ENCODE data around the gene FAF2. TPM values are rescaled to one million over a fixed set of nuclear protein-coding genes. Genes with fewer than 3 reads are reported as not detected.
A peak's percentile ranks its signal among the peaks of the same experiment; 100 is the strongest.
"Not testable (repeated sequence)": the region's sequence is repeated elsewhere in the genome, so short reads cannot be mapped to it uniquely, and the experiment has no call there.

The FAF2 gene
- total RNA-seq, 1 experiment from 2014 or later: 45.9 TPM

GRCh38 chr5:176416965-176417364 lies 31.2 kb upstream of the FAF2 start:
- DNase-seq (ENCODE audit: low read depth): no peak

GRCh38 chr5:176418251-176418650 lies 29.9 kb upstream of the FAF2 start:
- DNase-seq (ENCODE audit: low read depth): peak; percentile 36

GRCh38 chr5:176420086-176420485 lies 28.1 kb upstream of the FAF2 start:
- DNase-seq (ENCODE audit: low read depth): no peak

GRCh38 chr5:176420972-176421544 lies 27.1 kb upstream of the FAF2 start:
- no peak for DNase-seq (ENCODE audit: low read depth)

GRCh38 chr5:176424181-176424580 lies 24.0 kb upstream of the FAF2 start:
- DNase-seq (ENCODE audit: low read depth): no peak

GRCh38 chr5:176425138-176425537 lies 23.0 kb upstream of the FAF2 start:
- DNase-seq (ENCODE audit: low read depth): no peak

GRCh38 chr5:176425791-176426190 lies 22.4 kb upstream of the FAF2 start:
- no peak for DNase-seq (ENCODE audit: low read depth)

GRCh38 chr5:176426876-176427275 lies 21.3 kb upstream of the FAF2 start:
- DNase-seq (ENCODE audit: low read depth): no peak

- DNase-seq (ENCODE audit: low read depth): no peak
Measured at GRCh38 chr5:176427971-176428370, 20.2 kb upstream of the FAF2 start.

GRCh38 chr5:176429972-176430371 lies 18.2 kb upstream of the FAF2 start:
- no peak for DNase-seq (ENCODE audit: low read depth)

- DNase-seq (ENCODE audit: low read depth): no peak
Measured at GRCh38 chr5:176432707-176433106, 15.5 kb upstream of the FAF2 start.

GRCh38 chr5:176436656-176437055 lies 11.5 kb upstream of the FAF2 start:
- peak; percentile 71 for DNase-seq (ENCODE audit: low read depth)

GRCh38 chr5:176438959-176439757 lies 9.0 kb upstream of the FAF2 start:
- DNase-seq (ENCODE audit: low read depth): peak; percentile 94

- peak; percentile 44 for DNase-seq (ENCODE audit: low read depth)
Measured at GRCh38 chr5:176440927-176441706, 7.1 kb upstream of the FAF2 start.

GRCh38 chr5:176441921-176442323 lies 6.3 kb upstream of the FAF2 start:
- DNase-seq (ENCODE audit: low read depth): peak; percentile 75

GRCh38 chr5:176442911-176443310 lies 5.3 kb upstream of the FAF2 start:
- not testable (repeated sequence) for DNase-seq (ENCODE audit: low read depth)

- no peak for DNase-seq (ENCODE audit: low read depth)
Measured at GRCh38 chr5:176444742-176445141, 3.4 kb upstream of the FAF2 start.

- no peak for DNase-seq (ENCODE audit: low read depth)
Measured at GRCh38 chr5:176446028-176446665, 2.0 kb upstream of the FAF2 start.

- DNase-seq (ENCODE audit: low read depth): no peak
Measured at GRCh38 chr5:176446884-176447590, 1.1 kb upstream of the FAF2 start.

GRCh38 chr5:176447591-176447977 lies 601 bp upstream of the FAF2 start:
- DNase-seq (ENCODE audit: low read depth): no peak

- DNase-seq (ENCODE audit: low read depth): no peak
Measured at GRCh38 chr5:176450077-176450476, 1.9 kb downstream of the FAF2 start.

Data from Daoy (cell line).